Measurements from ENCODE around the gene CEMIP.

CEMIP gene

GRCh38 chr15:80778964-80779657, at the start of gene CEMIP:
CEMIP (plus strand) TSS chr15:80779370; CDS start chr15:80873880, 94,510 bp downstream.
- peak; percentile 58 for DNase-seq (ENCODE audit: low read depth)

DNA sequence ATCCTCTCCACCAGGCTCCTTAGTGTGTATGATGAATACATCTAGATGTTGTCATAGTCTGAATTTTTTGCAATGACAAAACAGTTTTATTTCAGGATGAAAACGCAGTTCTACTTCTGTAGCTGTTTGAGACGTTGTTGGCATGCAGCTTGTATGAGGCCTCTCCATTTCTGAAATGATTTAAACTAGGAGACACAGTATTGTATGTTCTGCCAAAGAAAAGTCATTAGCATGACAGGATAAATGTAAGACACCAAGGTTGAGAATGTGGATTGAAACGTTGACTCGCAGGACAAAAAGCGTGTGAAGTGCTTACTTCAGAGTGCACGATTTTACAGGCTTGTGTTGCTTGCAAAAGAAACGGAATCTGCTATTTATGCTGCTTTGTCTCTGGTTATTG, 48.8 kb upstream of the CEMIP start:
- DNase-seq (ENCODE audit: low read depth) = no peak

GRCh38 chr15:80730926-80731325, 48.2 kb upstream of the CEMIP start:
- no peak for DNase-seq (ENCODE audit: low read depth)

GRCh38 chr15:80732167-80732566, 47.0 kb upstream of the CEMIP start:
- peak; percentile 24 for DNase-seq (ENCODE audit: low read depth)

GRCh38 chr15:80732818-80733217, 46.4 kb upstream of the CEMIP start:
- DNase-seq (ENCODE audit: low read depth) = no peak

DNA sequence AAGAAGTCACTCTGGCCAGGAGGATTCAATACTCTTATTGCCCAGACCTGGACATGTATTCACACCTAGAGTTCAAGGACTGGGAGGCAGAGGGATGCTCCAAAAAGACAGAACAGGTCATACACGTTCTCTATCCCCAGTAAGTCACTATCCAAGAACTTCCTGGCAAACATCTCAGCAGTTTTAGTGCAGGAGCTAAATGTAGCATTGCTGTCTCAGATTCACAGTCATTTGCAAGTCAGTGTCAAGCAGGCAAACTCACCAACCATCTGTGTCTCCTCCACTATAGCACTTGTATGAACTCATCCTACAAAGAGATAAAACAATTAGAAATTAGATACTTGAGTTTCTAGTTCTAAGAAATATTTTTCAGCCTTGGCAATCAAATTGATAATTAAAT, 45.7 kb upstream of the CEMIP start:
- DNase-seq (ENCODE audit: low read depth) = no peak

- DNase-seq (ENCODE audit: low read depth) = no peak
These were observed 43.8 kb upstream of the CEMIP start for GRCh38 chr15:80735344-80735743.

DNA sequence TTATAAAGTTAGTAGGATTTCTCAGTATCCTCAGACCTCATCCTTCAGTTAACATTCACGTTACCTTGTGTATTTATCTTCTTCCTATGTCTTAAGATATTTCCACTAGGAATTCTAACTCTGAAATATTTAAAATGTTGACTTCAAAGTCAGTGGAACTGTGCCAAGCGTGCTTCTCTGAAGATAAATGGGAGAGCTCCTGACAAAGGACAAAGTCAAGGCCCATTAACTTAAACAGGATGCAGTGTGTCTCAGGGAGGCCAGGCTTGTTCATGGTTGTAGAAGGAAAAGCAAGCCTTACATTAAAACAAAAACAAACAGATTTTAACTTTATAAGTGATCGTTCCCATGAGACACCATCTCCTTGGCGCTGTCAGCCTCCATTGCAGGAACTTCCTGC, 42.6 kb upstream of the CEMIP start:
- DNase-seq (ENCODE audit: low read depth) = peak; percentile 46

DNA sequence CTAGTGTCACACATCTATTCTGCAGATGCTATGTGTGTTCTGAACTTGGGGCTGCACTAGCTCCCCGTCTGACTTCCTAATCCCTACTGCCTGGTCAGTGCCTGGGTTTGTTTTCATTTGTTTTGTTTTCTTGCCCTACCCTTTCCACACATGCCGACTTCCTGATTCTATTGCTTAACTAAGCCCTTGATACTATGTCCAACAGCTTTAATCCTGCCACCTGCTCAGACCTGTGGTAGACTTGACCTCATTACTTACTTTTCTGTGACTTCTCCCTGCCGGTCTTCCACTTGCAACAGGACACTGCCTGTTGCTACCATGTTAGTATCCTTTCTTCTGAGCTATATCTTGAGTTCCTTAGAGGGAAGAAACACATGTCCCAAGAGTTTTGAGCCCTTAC, 39.3 kb upstream of the CEMIP start:
- no peak for DNase-seq (ENCODE audit: low read depth)

- no peak for DNase-seq (ENCODE audit: low read depth)
These were observed 37.1 kb upstream of the CEMIP start for GRCh38 chr15:80742081-80742480.

DNA sequence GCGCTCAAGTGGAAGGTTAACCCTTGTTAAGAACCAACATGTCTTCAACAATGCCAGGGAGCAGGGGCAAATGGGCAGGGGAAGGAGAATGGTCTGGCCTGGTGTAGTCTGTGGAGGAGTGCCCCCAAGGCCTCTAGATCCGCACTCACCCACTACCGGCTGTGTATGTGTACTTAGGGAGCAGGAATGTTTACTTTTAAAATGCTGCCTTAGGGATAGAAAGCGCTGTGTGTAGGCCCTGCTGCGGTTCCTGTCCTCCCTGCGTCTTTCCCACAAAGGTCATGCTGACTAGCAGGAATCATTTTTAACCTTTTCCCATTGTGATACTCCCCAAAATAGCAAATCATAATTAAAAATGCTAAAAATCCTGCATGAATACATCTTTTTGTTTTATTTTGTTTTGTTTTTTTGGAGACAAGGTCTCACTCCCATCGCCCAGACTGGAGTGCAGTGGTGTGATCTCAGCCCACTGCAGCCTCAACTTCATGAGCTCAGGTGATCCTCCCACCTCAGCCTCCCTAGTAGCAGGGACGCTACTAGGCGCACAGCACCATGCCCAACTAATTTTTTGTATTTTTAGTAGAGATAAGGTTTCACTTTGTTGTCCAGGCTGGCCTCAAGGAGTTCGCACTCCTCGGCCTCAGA, 35.9 kb upstream of the CEMIP start:
- DNase-seq (ENCODE audit: low read depth) = peak; percentile 50

- DNase-seq (ENCODE audit: low read depth) = no peak
These were observed 34.8 kb upstream of the CEMIP start for GRCh38 chr15:80744415-80744814.

- peak; percentile 42 for DNase-seq (ENCODE audit: low read depth)
These were observed 34.3 kb upstream of the CEMIP start for GRCh38 chr15:80744826-80745225.

- no peak for DNase-seq (ENCODE audit: low read depth)
These were observed 33.3 kb upstream of the CEMIP start for GRCh38 chr15:80745888-80746287.

- no peak for DNase-seq (ENCODE audit: low read depth)
These were observed 31.7 kb upstream of the CEMIP start for GRCh38 chr15:80747317-80748053.

- peak; percentile 63 for DNase-seq (ENCODE audit: low read depth)
These were observed 29.6 kb upstream of the CEMIP start for GRCh38 chr15:80749589-80749988.

- no peak for DNase-seq (ENCODE audit: low read depth)
These were observed 28.6 kb upstream of the CEMIP start for GRCh38 chr15:80750575-80750974.

DNA sequence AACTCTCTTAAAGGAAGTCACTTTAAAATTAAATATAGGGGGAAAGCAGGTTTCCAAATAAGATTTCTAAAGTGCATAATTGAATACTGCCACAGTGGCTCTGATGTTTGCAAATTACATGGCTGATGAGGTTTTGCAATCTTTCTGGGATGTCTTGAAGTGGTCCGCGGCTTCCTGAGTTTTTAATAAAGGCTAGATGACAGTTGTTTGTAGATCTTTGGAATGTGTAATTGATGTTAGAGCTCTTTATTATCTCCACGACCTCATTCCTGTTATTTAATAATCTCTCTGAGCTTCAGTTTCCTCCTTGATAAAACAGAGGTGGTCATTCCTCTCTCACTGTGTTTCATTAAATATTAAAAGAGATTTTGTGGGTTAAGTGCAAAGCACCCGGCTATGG, 27.0 kb upstream of the CEMIP start:
- peak; percentile 77 for DNase-seq (ENCODE audit: low read depth)

DNA sequence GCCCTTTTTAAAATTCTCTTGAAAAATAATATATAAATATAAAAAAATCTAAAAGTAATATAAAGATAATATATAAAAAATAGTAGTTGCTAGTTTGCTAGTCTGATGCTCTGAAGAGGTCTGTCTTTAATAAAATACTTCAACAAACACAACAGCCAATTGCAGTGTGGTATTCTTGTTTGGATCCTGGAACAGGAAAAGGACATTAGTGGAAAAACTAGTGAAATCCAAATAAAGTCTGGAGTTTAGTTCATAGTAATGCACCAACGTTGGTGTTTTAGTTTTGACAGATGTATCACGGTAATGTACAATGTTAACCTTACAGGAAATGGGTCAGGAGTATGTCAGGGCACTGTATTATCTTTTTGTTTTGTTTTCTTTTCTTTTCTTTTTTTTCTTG, 26.0 kb upstream of the CEMIP start:
- no peak for DNase-seq (ENCODE audit: low read depth)

GRCh38 chr15:80754014-80754413, 25.2 kb upstream of the CEMIP start:
- DNase-seq (ENCODE audit: low read depth) = no peak

GRCh38 chr15:80755885-80756284, 23.3 kb upstream of the CEMIP start:
- no peak for DNase-seq (ENCODE audit: low read depth)

- DNase-seq (ENCODE audit: low read depth) = peak; percentile 42
These were observed 20.9 kb upstream of the CEMIP start for GRCh38 chr15:80758130-80758745.

DNA sequence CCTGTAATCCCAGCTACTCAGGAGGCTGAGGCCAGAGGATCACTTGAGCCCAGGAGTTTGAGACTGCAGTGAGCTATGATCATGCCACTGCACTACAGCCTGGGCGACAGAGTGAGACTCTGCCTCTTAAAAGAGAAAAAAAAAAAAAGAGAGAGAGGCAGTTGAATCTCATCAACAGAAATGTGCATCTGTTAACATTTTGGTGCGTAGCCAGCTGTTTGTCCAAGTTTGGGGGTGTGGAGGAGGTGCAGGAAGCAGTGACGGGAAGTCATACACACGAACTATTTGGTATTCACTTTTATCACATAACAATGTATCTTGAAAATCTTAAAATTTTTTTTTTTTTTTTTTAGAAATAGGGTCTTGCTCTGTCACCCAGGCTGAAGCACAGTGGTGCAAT, 18.2 kb upstream of the CEMIP start:
- no peak for DNase-seq (ENCODE audit: low read depth)
